SK-N-SH treated with all-trans-retinoic acid at 6 μM for 48 hours (cell line): ENCODE measurements around the gene MAP3K2.

Experiments
- ATAC-seq: fragments of 200-7000 bp; cut with Tn5 transposase; 3 replicates; pipeline ENCODE4 v1.9.1; 2020; ENCODE audit warnings: mild to moderate bottlenecking, moderate library complexity
- ARNTL ChIP-seq: fragments of 450-650 bp; formaldehyde crosslinking; IDR thresholded peaks from 2 replicates; pipeline ENCODE4 v1.5.0; 2020; ENCODE audit warnings: low read depth, mild to moderate bottlenecking, moderate library complexity, borderline replicate concordance
- BACH2 ChIP-seq: fragments of 250-450 bp; sonication (Bioruptor Pico); IDR thresholded peaks from 2 replicates; pipeline ENCODE4 v1.9.0; 2021; ENCODE audit warnings: mild to moderate bottlenecking, borderline replicate concordance
- CSDC2 ChIP-seq: fragments of 250-450 bp; sonication (Bioruptor Pico); IDR thresholded peaks from 2 replicates; pipeline ENCODE4 v1.5.0; 2020; ENCODE audit warnings: mild to moderate bottlenecking, moderate library complexity
- ESRRG ChIP-seq: fragments of 250-450 bp; sonication (Bioruptor Pico); IDR thresholded peaks from 2 replicates; pipeline ENCODE4 v1.6.1; 2021; ENCODE audit warnings: mild to moderate bottlenecking
- GLIS3 ChIP-seq: fragments of 250-450 bp; sonication (Bioruptor Pico); IDR thresholded peaks from 2 replicates; pipeline ENCODE4 v1.5.0; 2020; ENCODE audit warnings: mild to moderate bottlenecking, moderate library complexity
- ISL1 ChIP-seq: fragments of 250-450 bp; sonication (Bioruptor Pico); IDR thresholded peaks from 2 replicates; pipeline ENCODE4 v2.1.2; 2022; ENCODE audit warnings: mild to moderate bottlenecking, moderate library complexity
- PATZ1 ChIP-seq: fragments of 250-450 bp; sonication (Bioruptor Pico); IDR thresholded peaks from 2 replicates; pipeline ENCODE4 v1.8.0; 2020; ENCODE audit warnings: mild to moderate bottlenecking, moderate library complexity, borderline replicate concordance
- POU6F1 ChIP-seq: fragments of 250-450 bp; sonication (Bioruptor Pico); IDR thresholded peaks from 2 replicates; pipeline ENCODE4 v1.8.0; 2021; ENCODE audit warnings: low read depth, mild to moderate bottlenecking, moderate library complexity, borderline replicate concordance
- TOX ChIP-seq: fragments of 250-450 bp; sonication (Bioruptor Pico); IDR thresholded peaks from 2 replicates; pipeline ENCODE4 v1.8.0; 2021; ENCODE audit warnings: mild to moderate bottlenecking, moderate library complexity, borderline replicate concordance
- ZC3H10 ChIP-seq: fragments of 250-450 bp; sonication (Bioruptor Pico); IDR thresholded peaks from 2 replicates; pipeline ENCODE4 v1.5.1; 2021; ENCODE audit warnings: mild to moderate bottlenecking, moderate library complexity
- ZFP3 ChIP-seq: fragments of 250-450 bp; sonication (Bioruptor Pico); IDR thresholded peaks from 2 replicates; pipeline ENCODE4 v1.5.0; 2020; ENCODE audit warnings: mild to moderate bottlenecking, moderate library complexity
- ZFP30 ChIP-seq: fragments of 450-650 bp; formaldehyde crosslinking; IDR thresholded peaks from 2 replicates; pipeline ENCODE4 v1.5.0; 2022; ENCODE audit warnings: mild to moderate bottlenecking, moderate library complexity
- ZNF565 ChIP-seq: fragments of 450-650 bp; formaldehyde crosslinking; conservative IDR thresholded peaks from 2 replicates; pipeline ENCODE4 v1.5.0; 2020; ENCODE audit warnings: low read depth, mild to moderate bottlenecking, moderate library complexity
- ZNF70 ChIP-seq: fragments of 450-650 bp; formaldehyde crosslinking; IDR thresholded peaks from 2 replicates; pipeline ENCODE4 v1.5.0; 2020; ENCODE audit warnings: mild to moderate bottlenecking, moderate library complexity
- ZNF8 ChIP-seq: fragments of 450-650 bp; formaldehyde crosslinking; IDR thresholded peaks from 2 replicates; pipeline ENCODE4 v1.5.0; 2020; ENCODE audit warnings: mild to moderate bottlenecking, moderate library complexity
- TF ChIP-seq, protein P1 (sequence below): fragments of 250-450 bp; sonication (Bioruptor Pico); IDR thresholded peaks from 2 replicates; pipeline ENCODE4 v1.5.0; 2020; ENCODE audit warnings: mild to moderate bottlenecking, moderate library complexity
- TF ChIP-seq, protein P2 (sequence below): fragments of 250-450 bp; sonication (Bioruptor Pico); IDR thresholded peaks from 2 replicates; pipeline ENCODE4 v1.5.1; 2020; ENCODE audit warnings: low read depth, mild to moderate bottlenecking, moderate library complexity
- TF ChIP-seq, protein P3 (sequence below): fragments of 250-450 bp; sonication (Bioruptor Pico); IDR thresholded peaks from 2 replicates; pipeline ENCODE4 v1.5.1; 2021; ENCODE audit warnings: mild to moderate bottlenecking, moderate library complexity

MAP3K2 gene

GRCh38 chr2:127394492-127394891, 6.7 kb upstream of the MAP3K2 start:
- ATAC-seq, result no peak

GRCh38 chr2:127392828-127393578, 5.2 kb upstream of the MAP3K2 start:
- ATAC-seq, result no peak
- TF ChIP-seq ISL1 (CRISPR knock-in tag), result no peak
- TF ChIP-seq ARNTL, result no peak
- TF ChIP-seq PATZ1 (CRISPR knock-in tag), result no peak
- no peak for TF ChIP-seq TOX (CRISPR knock-in tag)
- TF ChIP-seq POU6F1, result no peak
- no peak for TF ChIP-seq GLIS3 (CRISPR knock-in tag)
- TF ChIP-seq ZNF70 (CRISPR knock-in tag), result no peak
- TF ChIP-seq ZNF565 (CRISPR knock-in tag), result no peak
- TF ChIP-seq, protein P1, sequence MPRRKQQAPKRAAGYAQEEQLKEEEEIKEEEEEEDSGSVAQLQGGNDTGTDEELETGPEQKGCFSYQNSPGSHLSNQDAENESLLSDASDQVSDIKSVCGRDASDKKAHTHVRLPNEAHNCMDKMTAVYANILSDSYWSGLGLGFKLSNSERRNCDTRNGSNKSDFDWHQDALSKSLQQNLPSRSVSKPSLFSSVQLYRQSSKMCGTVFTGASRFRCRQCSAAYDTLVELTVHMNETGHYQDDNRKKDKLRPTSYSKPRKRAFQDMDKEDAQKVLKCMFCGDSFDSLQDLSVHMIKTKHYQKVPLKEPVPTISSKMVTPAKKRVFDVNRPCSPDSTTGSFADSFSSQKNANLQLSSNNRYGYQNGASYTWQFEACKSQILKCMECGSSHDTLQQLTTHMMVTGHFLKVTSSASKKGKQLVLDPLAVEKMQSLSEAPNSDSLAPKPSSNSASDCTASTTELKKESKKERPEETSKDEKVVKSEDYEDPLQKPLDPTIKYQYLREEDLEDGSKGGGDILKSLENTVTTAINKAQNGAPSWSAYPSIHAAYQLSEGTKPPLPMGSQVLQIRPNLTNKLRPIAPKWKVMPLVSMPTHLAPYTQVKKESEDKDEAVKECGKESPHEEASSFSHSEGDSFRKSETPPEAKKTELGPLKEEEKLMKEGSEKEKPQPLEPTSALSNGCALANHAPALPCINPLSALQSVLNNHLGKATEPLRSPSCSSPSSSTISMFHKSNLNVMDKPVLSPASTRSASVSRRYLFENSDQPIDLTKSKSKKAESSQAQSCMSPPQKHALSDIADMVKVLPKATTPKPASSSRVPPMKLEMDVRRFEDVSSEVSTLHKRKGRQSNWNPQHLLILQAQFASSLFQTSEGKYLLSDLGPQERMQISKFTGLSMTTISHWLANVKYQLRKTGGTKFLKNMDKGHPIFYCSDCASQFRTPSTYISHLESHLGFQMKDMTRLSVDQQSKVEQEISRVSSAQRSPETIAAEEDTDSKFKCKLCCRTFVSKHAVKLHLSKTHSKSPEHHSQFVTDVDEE (CRISPR knock-in tag), result no peak
- TF ChIP-seq ZC3H10 (CRISPR knock-in tag), result no peak
- TF ChIP-seq CSDC2 (CRISPR knock-in tag), result no peak
- TF ChIP-seq BACH2, result no peak
- TF ChIP-seq ESRRG (CRISPR knock-in tag), result no peak
- TF ChIP-seq, protein P2, sequence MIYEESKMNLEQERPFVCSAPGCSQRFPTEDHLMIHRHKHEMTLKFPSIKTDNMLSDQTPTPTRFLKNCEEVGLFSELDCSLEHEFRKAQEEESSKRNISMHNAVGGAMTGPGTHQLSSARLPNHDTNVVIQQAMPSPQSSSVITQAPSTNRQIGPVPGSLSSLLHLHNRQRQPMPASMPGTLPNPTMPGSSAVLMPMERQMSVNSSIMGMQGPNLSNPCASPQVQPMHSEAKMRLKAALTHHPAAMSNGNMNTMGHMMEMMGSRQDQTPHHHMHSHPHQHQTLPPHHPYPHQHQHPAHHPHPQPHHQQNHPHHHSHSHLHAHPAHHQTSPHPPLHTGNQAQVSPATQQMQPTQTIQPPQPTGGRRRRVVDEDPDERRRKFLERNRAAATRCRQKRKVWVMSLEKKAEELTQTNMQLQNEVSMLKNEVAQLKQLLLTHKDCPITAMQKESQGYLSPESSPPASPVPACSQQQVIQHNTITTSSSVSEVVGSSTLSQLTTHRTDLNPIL (CRISPR knock-in tag), result no peak
- TF ChIP-seq ZNF8 (CRISPR knock-in tag), result no peak

More at GRCh38 chr2:127394492-127394891, 6.7 kb upstream of the MAP3K2 start:
- TF ChIP-seq, protein P3, sequence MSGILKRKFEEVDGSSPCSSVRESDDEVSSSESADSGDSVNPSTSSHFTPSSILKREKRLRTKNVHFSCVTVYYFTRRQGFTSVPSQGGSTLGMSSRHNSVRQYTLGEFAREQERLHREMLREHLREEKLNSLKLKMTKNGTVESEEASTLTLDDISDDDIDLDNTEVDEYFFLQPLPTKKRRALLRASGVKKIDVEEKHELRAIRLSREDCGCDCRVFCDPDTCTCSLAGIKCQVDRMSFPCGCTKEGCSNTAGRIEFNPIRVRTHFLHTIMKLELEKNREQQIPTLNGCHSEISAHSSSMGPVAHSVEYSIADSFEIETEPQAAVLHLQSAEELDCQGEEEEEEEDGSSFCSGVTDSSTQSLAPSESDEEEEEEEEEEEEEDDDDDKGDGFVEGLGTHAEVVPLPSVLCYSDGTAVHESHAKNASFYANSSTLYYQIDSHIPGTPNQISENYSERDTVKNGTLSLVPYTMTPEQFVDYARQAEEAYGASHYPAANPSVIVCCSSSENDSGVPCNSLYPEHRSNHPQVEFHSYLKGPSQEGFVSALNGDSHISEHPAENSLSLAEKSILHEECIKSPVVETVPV (CRISPR knock-in tag), result no peak
- no peak for TF ChIP-seq ZFP30
- TF ChIP-seq POU6F1, result no peak
- TF ChIP-seq, protein P2 (CRISPR knock-in tag), result no peak
- TF ChIP-seq ARNTL, result no peak
- TF ChIP-seq ZFP3 (CRISPR knock-in tag), result no peak
- TF ChIP-seq, all 23 proteins: peak for 0
